DMS153 treated with DMSO at 0.1 percent for 48 hours (cell line): ENCODE data around the gene RAB17.

Source experiments
- DNase-seq: peaks from one replicate; lab custom pipeline; 2025; ENCODE audit not compliant: unreplicated experiment; lab: John Stamatoyannopoulos, UW

The RAB17 gene

DNA sequence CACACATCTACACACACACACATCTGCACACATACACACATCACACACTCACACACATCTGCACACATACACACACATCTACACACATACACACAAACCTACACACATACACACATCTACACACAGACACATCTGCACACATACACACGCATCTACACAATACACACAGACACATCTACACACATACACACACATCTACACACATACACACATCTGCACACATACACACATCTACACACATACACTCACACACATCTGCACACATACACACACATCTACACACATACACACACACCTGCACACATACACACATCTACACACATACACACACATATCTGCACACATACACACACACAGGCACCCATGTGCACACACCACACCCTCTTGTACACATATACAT, 24.6 kb downstream of the RAB17 start:
- no peak for DNase-seq

DNA sequence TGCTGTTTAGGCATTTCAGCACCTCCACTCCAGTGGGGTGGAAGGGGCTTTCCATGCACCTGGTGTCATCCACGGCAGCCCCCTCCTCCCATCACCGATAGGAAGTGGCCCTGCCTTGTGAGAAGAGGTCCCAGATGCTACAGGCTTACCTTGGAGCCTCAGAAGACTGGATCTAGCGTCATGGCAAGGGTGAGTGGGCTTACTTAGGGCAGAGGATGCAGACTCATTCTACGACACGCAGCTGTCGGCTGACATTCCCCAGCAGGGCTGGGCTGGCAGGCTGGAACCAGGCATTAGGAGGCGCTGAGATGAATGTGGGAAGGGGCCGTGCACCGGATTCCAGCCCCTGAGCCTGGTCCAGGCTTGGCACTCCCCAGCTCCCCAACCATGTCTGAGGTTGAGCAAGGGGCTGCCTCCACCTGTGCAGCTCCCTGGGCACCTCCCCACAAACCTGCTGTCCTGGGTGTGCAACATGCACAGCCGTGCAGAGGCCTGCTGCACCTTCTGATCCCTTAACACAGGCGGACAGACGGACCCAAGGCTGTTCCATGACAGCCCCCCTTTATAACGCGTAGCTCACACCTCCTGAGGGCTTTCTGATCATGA, 25.9 kb downstream of the RAB17 start:
- no peak for DNase-seq

DNA sequence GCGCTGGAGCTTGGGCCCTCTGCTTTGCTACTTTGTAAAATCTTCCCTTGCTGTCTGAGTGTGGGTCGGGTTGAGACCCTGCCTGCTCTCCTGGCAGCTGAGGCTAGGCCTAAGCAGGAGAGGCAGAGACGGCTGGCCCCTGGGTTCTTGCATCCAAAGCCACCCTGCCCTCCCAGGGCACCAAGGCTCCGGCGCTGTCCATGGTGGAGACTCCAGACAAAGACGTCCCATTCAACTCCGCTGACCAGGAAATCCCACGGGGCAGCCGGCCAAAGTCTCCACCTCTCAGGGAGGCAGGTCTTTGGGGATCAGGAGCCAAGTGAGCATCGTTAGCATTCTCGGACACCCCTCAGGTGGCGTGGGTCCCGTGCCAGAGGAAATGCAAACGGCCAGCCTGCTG, 26.7 kb downstream of the RAB17 start:
- no peak for DNase-seq

- no peak for DNase-seq
Measured at GRCh38 chr2:237561221-237561620, 29.3 kb downstream of the RAB17 start.

DNA sequence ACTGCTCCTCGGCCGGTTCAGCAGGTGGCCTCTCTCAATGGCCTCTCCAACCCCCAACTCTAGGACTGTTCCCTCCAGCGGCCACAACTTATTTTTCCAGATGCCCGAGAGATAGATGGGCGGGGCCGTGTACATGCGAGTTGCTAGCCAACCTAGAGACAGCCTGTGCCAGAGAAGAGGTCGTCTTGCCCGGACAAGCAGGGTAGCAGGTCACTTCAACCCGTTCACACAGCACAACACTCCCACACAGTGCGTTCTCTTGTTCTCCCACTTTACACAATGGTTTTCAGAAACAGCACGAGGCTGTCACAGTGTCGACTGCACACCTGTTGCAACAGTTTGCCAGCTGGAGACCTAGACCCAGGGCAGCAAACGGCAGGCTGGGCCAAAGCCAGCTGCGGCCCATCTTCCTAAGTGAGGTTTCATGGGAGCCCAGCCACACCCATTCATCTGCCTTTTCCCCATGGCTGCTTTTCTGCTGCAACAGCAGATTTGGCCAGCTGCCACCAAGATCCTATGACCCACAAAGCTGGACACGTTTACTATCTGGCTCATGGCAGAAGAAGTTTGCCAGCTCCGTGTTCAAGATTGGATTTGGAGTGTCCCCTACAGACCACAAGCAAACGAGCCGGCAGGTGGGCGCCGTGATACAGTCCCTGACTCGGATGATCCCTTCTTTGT, 31.4 kb downstream of the RAB17 start:
- DNase-seq, result peak; percentile 57

GRCh38 chr2:237557633-237558015, 32.9 kb downstream of the RAB17 start:
- no peak for DNase-seq

DNA sequence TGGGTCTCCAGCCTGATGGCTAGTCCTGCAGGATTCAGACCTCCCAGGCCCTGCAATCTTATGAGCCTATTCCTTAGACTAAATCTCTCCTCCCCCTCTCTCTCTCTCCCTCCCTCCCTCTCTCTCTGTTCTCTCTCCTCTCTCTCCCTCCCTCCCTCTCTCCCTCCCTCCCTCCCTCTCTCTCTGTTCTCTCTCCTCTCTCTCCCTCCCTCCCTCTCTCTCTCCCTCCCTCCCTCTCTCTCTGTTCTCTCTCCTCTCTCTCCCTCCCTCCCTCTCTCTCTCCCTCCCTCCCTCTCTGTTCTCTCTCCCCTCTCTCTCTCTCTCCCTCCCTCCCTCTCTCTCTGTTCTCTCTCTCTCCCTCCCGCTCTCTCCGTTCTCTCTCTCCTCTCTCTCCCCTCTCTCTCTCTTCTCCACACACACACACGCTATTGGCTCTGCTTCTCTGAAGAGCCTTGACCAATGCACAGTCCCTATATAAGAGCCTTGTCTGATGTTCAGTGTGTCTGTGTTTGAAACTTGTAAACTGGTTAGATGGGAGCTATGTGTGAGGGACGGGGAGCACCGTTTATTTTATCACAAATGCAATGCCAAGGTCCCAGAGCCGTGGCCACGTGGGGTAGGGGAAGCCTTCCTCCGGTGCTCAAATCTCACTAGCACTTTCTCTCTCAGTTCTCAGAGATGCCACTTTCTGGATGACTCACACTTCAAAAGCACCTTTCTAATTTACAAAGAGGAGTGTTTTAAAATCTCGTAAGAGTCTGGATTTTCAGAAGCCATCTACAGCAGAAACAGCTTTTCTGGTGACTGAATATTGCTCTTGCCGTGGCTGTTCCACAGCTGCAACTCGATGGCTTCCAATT, 33.5 kb downstream of the RAB17 start:
- DNase-seq, result no peak

DNA sequence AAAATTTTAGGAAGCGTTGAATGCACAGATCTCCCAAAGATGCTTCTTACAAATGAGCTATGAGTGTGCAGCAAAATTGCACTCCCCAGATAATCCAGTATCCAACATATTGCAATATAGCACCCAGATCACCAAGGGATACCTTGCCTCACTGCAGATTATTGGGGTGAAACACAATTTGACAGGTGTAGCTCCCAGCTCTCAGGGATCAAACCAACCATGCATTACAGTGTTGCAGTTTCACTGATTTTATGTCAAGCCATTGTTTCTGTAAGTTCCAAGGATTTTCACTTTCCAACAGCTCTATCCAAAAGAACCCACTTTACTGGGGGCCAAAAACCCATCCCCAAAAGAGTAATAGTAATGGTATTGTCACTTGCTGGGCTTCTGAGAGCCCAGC, 35.0 kb downstream of the RAB17 start:
- no peak for DNase-seq

GRCh38 chr2:237553948-237554347, 36.6 kb downstream of the RAB17 start:
- no peak for DNase-seq

DNA sequence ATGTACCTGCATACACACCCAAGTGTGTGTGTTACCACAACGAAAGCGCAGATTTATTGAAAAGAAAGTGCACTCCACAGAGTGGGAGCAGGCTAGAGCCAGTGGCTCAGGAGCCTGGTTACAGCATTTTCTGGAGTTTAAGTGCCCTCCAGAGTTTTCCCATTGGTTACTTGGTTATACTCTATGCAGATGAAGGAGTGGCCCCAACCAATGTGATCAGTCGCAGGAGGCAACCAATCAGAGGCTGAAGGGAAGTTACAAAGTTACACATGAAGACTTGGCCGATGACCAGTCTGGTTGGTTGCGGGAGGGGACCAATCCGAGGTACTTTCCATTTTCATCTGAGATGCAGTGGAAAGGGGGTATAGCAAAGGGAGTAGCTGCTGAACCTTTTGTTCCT, 37.6 kb downstream of the RAB17 start:
- no peak for DNase-seq

GRCh38 chr2:237551071-237551574, 39.4 kb downstream of the RAB17 start:
- no peak for DNase-seq

- no peak for DNase-seq
Measured at GRCh38 chr2:237549643-237550415, 40.7 kb downstream of the RAB17 start.

GRCh38 chr2:237549216-237549615, 41.3 kb downstream of the RAB17 start:
- DNase-seq, result no peak

GRCh38 chr2:237547841-237548416, 42.6 kb downstream of the RAB17 start:
- peak; percentile 41 for DNase-seq

- DNase-seq, result no peak
Measured at GRCh38 chr2:237546876-237547395, 43.6 kb downstream of the RAB17 start.

- no peak for DNase-seq
Measured at GRCh38 chr2:237546040-237546875, 44.3 kb downstream of the RAB17 start.

DNA sequence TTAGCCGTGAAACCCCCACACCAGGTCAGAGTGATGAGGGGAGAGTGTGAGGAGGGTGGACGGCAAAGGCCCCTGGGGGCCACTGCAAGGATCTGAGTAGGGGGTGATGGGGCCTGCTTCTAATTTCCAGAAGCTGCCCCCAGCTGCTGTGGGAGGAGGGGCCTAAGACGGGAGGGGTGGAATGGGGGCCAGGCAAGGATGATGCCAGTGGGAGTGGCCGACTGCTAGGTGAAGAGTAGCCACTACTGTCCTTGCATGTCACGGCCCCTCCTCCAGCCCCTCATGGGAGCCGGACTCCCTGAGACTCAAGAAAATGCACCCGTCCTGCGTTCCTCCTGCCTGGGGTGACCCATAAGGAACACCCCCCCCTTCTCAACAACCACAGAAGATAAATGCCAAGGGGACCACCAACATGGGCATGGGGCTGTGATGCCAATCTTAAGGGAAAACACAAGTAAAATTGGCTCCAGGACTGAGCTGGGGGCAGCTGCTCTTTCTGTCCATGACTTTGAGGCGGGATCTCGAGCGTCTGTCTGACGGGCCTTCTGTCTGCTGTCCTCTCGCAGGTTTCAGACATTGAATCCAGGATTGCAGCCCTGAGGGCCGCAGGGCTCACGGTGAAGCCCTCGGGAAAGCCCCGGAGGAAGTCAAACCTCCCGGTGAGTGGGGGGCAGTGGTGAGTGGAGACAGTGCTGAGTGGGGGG, 48.4 kb downstream of the RAB17 start:
- DNase-seq, result no peak

DNA sequence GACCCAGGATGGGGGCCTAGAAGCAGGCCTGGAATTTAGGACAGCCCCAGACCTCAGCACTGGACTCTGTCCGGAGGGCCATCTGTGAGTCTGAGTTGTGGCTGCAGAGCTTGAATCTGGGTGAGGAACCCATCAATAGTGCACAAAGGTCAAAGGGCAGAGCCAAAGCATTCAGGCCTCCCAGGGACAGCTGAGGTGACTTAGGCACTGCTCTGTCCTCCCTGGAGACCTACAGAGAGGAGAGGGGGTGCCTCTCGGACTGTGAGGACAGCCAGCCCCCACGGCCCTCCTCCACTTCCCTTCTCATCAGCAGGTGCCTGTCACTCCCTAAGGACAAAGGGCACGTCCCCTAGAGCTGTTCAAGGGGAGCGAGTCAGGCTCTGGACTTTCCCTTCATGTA, 49.3 kb downstream of the RAB17 start:
- no peak for DNase-seq

DNA sequence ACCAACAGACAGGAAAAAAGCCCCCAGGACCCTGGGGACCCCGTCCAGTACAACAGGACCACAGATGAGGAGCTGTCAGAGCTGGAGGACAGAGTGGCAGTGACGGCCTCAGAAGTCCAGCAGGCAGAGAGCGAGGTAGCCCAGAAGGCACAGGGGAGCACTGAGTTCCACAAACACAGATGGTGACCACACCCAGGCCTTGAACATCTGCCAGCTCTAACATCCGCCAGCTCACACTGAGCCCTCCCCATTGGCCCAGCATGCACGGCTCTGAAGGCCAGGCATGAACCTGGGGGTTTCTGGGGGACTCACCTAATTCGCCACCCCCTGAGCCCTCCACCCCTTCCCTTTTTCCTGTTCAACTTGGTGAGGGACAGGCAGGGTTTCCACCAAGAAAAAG, 49.7 kb downstream of the RAB17 start:
- peak; percentile 56 for DNase-seq
